ENCODE measurements around the gene ID4. TPM values are rescaled to one million over a fixed set of nuclear protein-coding genes. Genes with fewer than 3 reads are reported as not detected.
"Not testable (repeated sequence)": the region's sequence is repeated elsewhere in the genome, so short reads cannot be mapped to it uniquely, and the experiment has no call there.

ID4 gene
- total RNA-seq, 1 donor from 2014 or later = not detected

DNA sequence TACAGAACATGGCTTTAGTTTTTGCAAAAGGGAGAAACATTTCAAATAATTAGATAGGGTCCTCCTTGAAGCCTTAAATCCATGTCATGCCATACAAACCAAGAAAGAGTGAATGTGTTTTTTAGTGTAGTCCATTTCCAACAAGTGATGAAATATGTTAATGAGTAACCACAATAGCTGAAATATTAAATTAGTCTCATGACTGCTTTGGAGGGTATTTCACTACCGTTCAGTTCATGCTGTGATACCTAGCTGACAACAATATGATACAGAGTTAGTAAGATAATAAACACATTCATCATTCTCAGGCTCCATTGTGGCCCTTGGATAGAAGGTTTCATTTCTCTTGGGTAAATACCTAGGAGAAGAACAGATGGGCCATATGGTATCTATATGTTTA is 5.8 kb upstream of the ID4 start:
- intact Hi-C loops (cut with micrococcal nuclease) = no loop called here

- intact Hi-C loops (cut with micrococcal nuclease) = no loop called here
Measured at GRCh38 chr6:19833947-19834346, 3.2 kb upstream of the ID4 start.

- intact Hi-C loops (cut with micrococcal nuclease) = no loop called here
Measured at GRCh38 chr6:19834858-19835257, 2.3 kb upstream of the ID4 start.

DNA sequence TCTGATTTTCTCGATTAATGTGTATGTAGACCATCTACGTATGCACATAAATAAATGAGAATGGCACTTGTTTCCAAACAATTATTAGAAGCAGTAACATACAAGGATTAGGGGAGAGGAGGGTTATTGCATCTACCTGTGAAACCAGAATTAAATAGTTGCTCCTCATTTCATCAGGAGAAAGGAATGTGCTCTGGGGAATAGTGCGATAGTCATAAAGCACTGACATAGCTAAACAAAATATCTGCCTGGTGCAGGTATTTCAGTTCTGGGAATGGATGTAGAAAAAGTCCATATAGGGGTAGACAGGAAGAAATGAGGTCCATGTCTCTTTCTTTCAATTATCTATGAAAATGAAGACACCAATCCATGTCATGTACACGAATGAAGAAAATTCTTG is 1.6 kb upstream of the ID4 start:
- intact Hi-C loops (cut with micrococcal nuclease) = no loop called here

- intact Hi-C loops (cut with micrococcal nuclease) = no loop called here
Measured at GRCh38 chr6:19837511-19838441, 606 bp downstream of the ID4 start.

DNA sequence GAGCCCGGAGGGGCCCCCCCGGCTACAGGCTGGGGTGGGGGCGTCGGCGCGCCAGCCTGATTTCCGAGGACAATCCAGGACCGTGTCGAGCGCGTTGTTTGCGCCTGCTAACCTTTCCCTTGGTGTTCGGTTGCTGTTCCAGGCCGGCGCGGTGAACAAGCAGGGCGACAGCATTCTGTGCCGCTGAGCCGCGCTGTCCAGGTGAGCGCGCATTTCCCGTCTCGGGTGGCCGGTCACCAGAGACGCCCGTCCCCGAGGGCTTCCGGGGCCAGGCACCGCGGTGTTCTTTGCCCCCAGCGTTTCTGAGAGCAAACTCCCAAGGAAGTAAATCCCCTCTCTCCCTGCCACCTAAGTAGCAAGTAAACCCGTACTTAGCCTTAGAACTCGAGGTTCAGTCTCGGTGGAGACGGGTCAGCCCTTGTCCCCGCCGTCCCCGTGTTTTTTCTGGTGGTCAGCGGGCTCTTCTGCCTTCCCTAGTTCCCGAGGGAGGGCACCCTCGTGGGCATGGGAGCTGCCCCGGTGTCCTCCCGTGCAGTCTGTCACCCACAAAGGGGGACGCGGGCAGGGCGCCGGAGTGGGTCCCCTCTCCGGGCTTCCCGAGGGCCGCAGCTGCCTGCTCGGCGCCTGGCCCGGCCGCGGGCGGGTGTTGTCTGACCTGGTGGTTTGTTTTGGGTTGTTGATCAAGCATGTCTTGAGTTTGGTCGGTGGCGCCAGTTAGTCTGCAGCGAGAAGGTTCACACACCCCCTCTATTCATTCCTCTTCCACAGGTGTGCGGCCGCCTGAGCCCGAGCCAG is 1.5 kb downstream of the ID4 start:
- intact Hi-C loops (cut with micrococcal nuclease) = no loop called here

DNA sequence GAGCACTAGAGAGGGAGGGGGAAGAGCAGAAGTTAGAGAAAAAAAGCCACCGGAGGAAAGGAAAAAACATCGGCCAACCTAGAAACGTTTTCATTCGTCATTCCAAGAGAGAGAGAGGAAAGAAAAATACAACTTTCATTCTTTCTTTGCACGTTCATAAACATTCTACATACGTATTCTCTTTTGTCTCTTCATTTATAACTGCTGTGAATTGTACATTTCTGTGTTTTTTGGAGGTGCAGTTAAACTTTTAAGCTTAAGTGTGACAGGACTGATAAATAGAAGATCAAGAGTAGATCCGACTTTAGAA is 2.0 kb downstream of the ID4 start:
- intact Hi-C loops (cut with micrococcal nuclease) = no loop called here

DNA sequence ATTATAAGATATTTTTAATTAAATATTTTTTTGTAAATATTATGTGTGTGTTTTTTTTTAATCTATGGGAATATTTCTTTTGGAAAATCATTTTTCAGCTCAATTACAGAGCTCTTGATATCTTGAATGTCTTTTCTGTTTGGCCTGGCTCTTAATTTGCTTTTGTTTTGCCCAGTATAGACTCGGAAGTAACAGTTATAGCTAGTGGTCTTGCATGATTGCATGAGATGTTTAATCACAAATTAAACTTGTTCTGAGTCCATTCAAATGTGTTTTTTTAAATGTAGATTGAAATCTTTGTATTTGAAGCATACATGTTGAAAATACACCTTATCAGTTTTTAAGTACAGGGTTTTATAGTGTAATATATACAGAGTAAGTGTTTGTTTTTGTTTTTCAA is 2.6 kb downstream of the ID4 start:
- intact Hi-C loops (cut with micrococcal nuclease) = no loop called here

DNA sequence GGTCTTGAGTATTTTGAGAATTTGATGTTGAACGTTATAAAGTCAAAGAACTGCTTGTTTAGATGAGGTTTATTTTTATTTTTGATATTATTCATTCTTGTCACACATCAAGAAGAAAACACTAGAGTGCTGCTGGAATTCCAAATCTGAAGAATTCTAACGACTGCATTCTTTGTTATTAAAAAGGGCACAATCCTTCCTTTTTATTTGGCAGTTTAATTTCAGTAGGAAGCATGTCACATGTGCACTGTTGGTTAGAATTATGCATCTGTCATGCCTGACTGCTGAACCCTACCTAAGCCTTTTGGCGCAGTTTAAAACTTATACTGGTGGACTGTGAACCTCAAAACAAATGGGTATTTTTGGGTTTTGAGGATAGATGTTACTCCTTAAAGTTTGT is 4.0 kb downstream of the ID4 start:
- intact Hi-C loops (cut with micrococcal nuclease) = no loop called here

DNA sequence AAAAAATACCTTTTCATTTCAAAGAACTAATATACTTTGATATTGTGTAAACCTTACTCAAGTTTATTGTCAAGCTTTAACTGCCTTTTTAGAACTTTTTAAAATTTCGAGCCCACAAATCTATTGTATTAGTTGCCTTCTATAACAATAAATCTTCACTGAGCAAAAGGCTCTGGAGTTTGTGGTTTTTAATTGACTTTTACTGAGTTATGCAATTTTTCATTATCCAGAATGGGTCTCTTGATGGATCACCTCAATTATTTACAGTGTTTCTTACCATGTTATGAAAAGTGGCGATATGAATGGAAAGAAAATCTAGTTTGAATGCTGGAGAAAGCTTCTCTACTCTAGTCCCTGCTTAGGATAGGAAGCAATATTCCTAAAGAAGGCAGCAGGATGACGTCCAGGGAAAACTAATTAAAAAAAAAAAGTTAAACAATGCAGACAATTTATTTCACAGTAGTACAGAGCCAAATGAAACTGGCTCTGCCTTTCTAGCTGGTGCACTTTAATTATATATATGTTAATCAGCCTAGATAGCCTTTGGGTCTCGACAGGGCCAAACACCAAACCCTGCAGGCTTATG is 5.0 kb downstream of the ID4 start:
- intact Hi-C loops (cut with micrococcal nuclease) = no loop called here

DNA sequence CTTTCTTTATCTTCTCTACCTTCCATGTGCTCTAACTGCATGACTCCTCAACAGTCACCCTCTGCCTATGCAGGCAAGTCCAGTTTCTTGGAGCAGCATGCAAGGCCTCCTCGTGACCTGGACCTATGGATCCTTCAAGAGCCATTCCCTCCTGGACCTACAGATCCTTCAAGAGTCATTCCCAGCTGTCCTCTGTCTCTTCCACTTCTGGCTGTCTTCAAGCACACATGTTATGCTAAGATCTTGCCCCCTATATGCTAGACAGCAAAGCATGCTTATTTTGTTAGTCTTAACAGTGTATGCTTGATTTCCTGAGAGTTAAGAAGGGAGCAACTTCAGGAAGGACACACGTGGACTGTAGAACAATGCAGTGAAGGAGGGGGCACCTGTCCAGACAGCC is 7.5 kb downstream of the ID4 start:
- intact Hi-C loops (cut with micrococcal nuclease) = no loop called here

DNA sequence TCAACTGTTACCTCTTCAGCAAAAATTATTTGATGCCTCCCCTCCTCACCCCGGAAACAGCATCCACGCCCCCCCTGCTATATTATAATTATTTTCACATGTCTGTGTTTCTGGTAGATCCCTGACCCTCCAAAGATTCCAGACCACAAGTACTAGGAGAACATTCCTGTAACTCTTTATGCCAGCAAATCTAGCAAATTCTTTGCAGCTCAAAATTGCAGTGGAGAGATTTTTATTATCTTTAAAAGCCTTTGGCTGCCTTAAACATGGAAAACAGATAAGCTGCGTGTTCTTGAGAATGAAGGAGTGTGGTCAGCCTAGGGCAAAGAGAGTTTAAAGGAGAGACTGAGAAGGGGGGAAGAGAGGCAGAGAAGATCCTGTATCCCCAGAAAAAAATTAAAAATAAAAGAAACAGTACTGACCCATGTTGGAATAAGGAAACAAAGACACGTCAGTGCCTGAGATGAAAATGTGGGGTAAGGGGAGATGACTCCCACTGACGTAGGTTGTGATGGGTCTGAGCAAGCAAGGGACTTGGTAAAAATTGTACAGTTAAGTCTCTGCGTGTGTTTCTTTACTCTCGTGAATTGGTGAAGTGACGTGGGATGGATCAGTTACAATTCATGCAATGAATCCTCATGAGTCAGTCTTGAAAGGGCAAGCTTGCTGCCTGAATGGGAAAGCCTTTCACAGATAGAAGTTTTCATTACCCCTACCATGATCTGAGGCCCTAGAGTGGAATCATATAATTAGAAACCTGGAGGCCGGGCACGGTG is 8.3 kb downstream of the ID4 start:
- intact Hi-C loops (cut with micrococcal nuclease) = no loop called here

DNA sequence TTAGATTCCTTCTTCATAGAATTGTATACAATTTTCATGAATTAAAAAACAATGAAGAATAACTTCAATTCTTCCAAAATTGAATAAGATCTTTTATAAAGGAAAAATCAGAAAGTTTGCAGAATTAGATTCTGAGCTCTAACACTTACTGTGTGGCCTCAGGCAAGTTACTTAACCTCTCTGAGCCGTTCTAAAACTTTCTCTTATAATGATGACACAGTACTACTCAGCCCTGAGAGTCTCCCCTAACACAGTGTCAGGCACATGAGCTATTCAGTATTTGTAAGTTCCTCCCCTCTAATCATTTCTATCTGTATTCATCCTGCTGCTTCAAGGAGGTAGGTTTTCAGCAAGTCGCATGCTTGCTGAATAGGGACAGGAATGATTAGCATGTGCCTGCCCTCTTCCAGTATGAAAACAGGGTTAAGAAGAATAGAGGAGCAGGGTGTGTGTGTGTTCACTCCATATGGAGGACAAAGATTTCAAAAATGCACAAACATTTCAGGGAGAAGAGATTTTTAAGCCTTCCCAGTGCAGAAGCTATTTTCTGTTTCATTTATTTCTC is 11.4 kb downstream of the ID4 start:
- intact Hi-C loops (cut with micrococcal nuclease) = no loop called here

GRCh38 chr6:19849196-19849595 is 12.0 kb downstream of the ID4 start:
- intact Hi-C loops (cut with micrococcal nuclease) = no loop called here

- intact Hi-C loops (cut with micrococcal nuclease) = no loop called here
Measured at GRCh38 chr6:19849755-19850154, 12.6 kb downstream of the ID4 start.

DNA sequence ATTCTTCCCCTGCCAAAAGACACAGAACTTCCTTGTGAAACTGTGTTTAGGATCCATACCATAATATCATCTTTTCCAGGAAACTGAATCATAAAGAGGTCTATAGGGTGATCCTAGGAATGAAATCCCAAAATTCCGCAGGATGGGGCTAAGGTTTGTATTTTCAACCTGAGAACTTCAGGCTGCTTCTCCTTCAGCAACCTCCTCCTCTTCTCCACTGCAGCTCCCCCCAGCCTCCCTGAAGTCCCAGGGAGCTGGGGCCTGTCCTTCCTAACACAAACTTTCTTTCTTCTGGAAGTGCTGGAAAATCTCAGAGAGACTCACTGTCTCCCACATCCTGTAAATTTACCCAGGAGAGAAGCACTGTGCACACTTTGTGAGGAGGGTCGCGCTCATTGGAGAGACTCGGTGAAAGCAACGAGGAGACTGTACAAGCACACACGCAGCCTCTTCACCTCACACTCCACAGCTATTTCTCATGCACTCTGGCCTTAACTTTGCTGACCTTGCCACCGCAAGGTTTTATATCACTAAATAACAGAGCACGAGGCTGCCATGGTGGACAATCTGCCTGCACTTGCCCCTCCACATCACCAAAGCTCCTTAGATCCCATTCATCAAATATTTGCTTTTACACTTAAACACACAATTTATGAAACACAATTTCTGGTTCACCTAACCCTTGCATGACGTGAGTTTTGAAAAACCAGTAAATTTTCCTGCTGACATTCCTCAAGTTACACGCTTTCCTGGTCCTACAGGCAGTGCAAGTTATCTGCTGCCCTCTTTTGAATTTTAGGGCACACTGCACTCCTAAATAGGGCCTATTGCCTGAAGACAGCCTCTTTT is 14.3 kb downstream of the ID4 start:
- intact Hi-C loops (cut with micrococcal nuclease) = no loop called here

- intact Hi-C loops (cut with micrococcal nuclease) = no loop called here
Measured at GRCh38 chr6:19852090-19852457, 14.9 kb downstream of the ID4 start.

GRCh38 chr6:19852927-19853326 is 15.8 kb downstream of the ID4 start:
- intact Hi-C loops (cut with micrococcal nuclease) = no loop called here

DNA sequence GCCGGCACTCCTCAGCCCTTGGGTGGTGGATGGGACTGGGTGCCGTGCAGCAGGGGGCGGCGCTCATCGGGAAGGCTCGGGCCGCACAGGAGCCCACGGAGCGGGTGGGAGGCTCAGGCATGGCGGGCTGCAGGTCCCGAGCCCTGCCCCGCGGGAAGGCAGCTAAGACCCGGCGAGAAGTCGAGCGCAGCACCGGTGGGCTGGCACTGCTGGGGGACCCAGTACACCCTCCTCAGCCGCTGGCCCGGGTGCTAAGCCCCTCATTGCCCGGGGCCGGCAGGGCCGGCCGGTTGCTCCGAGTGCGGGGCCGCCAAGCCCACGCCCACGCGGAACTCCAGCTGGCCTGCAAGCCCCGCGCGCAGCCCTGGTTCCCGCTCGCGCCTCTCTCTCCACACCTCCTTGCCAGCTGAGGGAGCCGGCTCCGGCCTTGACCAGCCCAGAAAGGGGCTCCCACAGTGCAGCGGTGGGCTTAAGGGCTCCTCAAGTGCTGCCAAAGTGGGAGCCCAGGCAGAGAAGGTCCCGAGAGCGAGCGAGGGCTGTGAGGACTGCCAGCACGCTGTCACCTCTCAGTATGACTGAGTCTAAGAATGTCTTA is 17.3 kb downstream of the ID4 start:
- intact Hi-C loops (cut with micrococcal nuclease) = not testable (repeated sequence)

GRCh38 chr6:19855536-19855935 is 18.4 kb downstream of the ID4 start:
- intact Hi-C loops (cut with micrococcal nuclease) = no loop called here
